ENCODE results near the gene SLC5A2.

DNA sequence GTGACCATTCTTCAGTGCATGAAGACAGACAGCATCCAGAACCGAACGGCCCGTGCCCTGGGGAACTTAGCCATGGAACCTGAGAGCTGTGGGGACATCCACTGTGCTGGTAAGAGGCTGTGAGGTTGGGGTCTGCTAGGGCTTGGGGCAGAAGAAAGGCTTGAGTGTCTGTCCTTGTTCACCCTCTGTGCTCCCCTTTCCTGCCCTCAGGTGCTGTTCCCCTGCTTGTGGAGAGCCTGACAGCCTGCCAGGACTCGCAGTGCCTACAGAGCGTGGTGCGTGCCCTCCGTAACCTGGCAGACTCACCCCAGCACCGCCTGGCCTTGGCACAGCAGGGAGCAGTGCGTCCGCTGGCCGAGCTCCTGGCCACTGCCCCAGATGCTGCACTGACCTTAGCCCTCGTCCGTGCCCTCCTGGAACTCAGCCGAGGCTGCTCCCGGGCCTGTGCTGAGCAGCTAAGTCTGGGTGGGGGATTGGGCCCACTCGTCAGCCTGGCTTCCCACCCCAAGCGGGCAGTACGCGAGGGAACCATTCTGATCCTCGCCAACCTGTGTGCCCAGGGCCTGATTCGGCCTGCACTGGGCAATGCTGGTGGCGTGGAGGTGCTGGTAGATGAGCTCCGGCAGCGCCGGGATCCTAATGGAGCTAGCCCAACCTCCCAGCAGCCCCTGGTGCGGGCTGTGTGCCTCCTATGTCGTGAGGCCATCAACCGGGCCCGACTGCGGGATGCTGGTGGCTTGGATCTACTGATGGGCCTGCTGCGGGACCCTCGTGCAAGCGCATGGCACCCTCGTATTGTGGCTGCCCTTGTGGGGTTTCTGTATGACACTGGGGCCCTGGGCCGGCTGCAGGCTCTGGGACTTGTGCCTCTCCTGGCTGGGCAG is 20.8 kb upstream of the SLC5A2 start:
- no peak for TF ChIP-seq CTCF (conservative IDR thresholded peaks at IDR 0.05; ENCODE audit: low read length)
- no peak for TF ChIP-seq EZH2phosphoT487 (IDR thresholded peaks at IDR 0.05; ENCODE audit: borderline replicate concordance, low read depth, low read length)

Measured in OCI-LY7 (cell line).